ENCODE measurements around the gene KNDC1. TPM values are rescaled to one million over a fixed set of nuclear protein-coding genes. Genes with fewer than 3 reads are reported as not detected.
"Not testable (repeated sequence)": the region's sequence is repeated elsewhere in the genome, so short reads cannot be mapped to it uniquely, and the experiment has no call there.

KNDC1 gene
- total RNA-seq, 3 donors from 2014 or later: 0.05 TPM; not detected in 2

GRCh38 chr10:133169173-133169947 is 9.3 kb downstream of the KNDC1 start:
- H3K36me3 Mint-ChIP-seq (ENCODE audit: insufficient read depth): no peaks in the 10 kb centered on the region
- H3K4me3 Mint-ChIP-seq: no peak overlapping the region
- no peaks in the 10 kb centered on the region for H3K4me1 Mint-ChIP-seq (ENCODE audit: low read depth)
- H3K27me3 Mint-ChIP-seq (ENCODE audit: low read depth): peaks cover 15% of the 10 kb centered on the region
- H3K9me3 Mint-ChIP-seq: no peaks in the 10 kb centered on the region
- DNase-seq (no peak), ATAC-seq (no peak)

GRCh38 chr10:133170092-133170491 is 10.1 kb downstream of the KNDC1 start:
- no peaks in the 10 kb centered on the region for H3K4me1 Mint-ChIP-seq (ENCODE audit: low read depth)
- H3K36me3 Mint-ChIP-seq (ENCODE audit: insufficient read depth): no peaks in the 10 kb centered on the region
- no peak for DNase-seq
- H3K9me3 Mint-ChIP-seq: no peaks in the 10 kb centered on the region
- no peak for ATAC-seq
- H3K27me3 Mint-ChIP-seq (ENCODE audit: low read depth): peaks cover 18% of the 10 kb centered on the region
- no peak overlapping the region for H3K4me3 Mint-ChIP-seq

- DNase-seq (no peak), ATAC-seq (no peak)
- H3K36me3 Mint-ChIP-seq (ENCODE audit: insufficient read depth): no peaks in the 10 kb centered on the region
- no peaks in the 10 kb centered on the region for H3K9me3 Mint-ChIP-seq
- no peaks in the 10 kb centered on the region for H3K4me1 Mint-ChIP-seq (ENCODE audit: low read depth)
- no peak overlapping the region for H3K4me3 Mint-ChIP-seq
- H3K27me3 Mint-ChIP-seq (ENCODE audit: low read depth): peaks cover 14% of the 10 kb centered on the region
Observed at GRCh38 chr10:133173860-133174640, 14.0 kb downstream of the KNDC1 start.

- ATAC-seq (no peak), DNase-seq (no peak)
- Mint-ChIP-seq H3K27me3 (ENCODE audit: low read depth) (peaks cover 14% of the 10 kb centered on the region), H3K36me3 (ENCODE audit: insufficient read depth) (no peaks in the 10 kb centered on the region), H3K9me3 (no peaks in the 10 kb centered on the region), H3K4me3 (no peak overlapping the region), H3K4me1 (ENCODE audit: low read depth) (no peaks in the 10 kb centered on the region)
Observed at GRCh38 chr10:133174689-133175263, 14.8 kb downstream of the KNDC1 start.

- not testable (repeated sequence) for DNase-seq; H3K36me3 Mint-ChIP-seq (ENCODE audit: insufficient read depth); H3K4me3 Mint-ChIP-seq; H3K4me1 Mint-ChIP-seq (ENCODE audit: low read depth); ATAC-seq; H3K9me3 Mint-ChIP-seq
- H3K27me3 Mint-ChIP-seq (ENCODE audit: low read depth): peaks cover 14% of the 10 kb centered on the region
Observed at GRCh38 chr10:133175624-133176023, 15.6 kb downstream of the KNDC1 start.

GRCh38 chr10:133176546-133176945 is 16.5 kb downstream of the KNDC1 start:
- ATAC-seq (no peak), DNase-seq (no peak)
- peaks cover 15% of the 10 kb centered on the region for H3K27me3 Mint-ChIP-seq (ENCODE audit: low read depth)
- H3K36me3 Mint-ChIP-seq (ENCODE audit: insufficient read depth): no peaks in the 10 kb centered on the region
- H3K4me1 Mint-ChIP-seq (ENCODE audit: low read depth): no peaks in the 10 kb centered on the region
- no peak overlapping the region for H3K4me3 Mint-ChIP-seq
- H3K9me3 Mint-ChIP-seq: no peaks in the 10 kb centered on the region

- no peak for DNase-seq
- Mint-ChIP-seq H3K4me3 (no peak overlapping the region), H3K4me1 (ENCODE audit: low read depth) (no peaks in the 10 kb centered on the region), H3K36me3 (ENCODE audit: insufficient read depth) (no peaks in the 10 kb centered on the region), H3K9me3 (no peaks in the 10 kb centered on the region), H3K27me3 (ENCODE audit: low read depth) (peaks cover 16% of the 10 kb centered on the region)
- ATAC-seq: no peak
Observed at GRCh38 chr10:133177380-133178157, 17.6 kb downstream of the KNDC1 start.

GRCh38 chr10:133178357-133179127 is 18.5 kb downstream of the KNDC1 start:
- no peak for ATAC-seq
- Mint-ChIP-seq H3K4me1 (ENCODE audit: low read depth) (no peaks in the 10 kb centered on the region), H3K36me3 (ENCODE audit: insufficient read depth) (no peaks in the 10 kb centered on the region), H3K4me3 (no peak overlapping the region), H3K9me3 (no peaks in the 10 kb centered on the region), H3K27me3 (ENCODE audit: low read depth) (peaks cover 11% of the 10 kb centered on the region)
- DNase-seq: no peak

GRCh38 chr10:133179128-133179520 is 19.1 kb downstream of the KNDC1 start:
- no peak for DNase-seq
- no peaks in the 10 kb centered on the region for H3K36me3 Mint-ChIP-seq (ENCODE audit: insufficient read depth)
- H3K4me3 Mint-ChIP-seq: no peak overlapping the region
- H3K9me3 Mint-ChIP-seq: no peaks in the 10 kb centered on the region
- H3K27me3 Mint-ChIP-seq (ENCODE audit: low read depth): peaks cover 7% of the 10 kb centered on the region
- ATAC-seq: no peak
- no peaks in the 10 kb centered on the region for H3K4me1 Mint-ChIP-seq (ENCODE audit: low read depth)

GRCh38 chr10:133179651-133180050 is 19.6 kb downstream of the KNDC1 start:
- Mint-ChIP-seq H3K36me3 (ENCODE audit: insufficient read depth) (no peaks in the 10 kb centered on the region), H3K27me3 (ENCODE audit: low read depth) (peaks cover 7% of the 10 kb centered on the region), H3K9me3 (no peaks in the 10 kb centered on the region), H3K4me1 (ENCODE audit: low read depth) (no peaks in the 10 kb centered on the region), H3K4me3 (no peak overlapping the region)
- ATAC-seq: no peak
- no peak for DNase-seq

GRCh38 chr10:133180192-133180964 is 20.4 kb downstream of the KNDC1 start:
- DNase-seq: no peak
- H3K4me1 Mint-ChIP-seq (ENCODE audit: low read depth): no peaks in the 10 kb centered on the region
- no peaks in the 10 kb centered on the region for H3K9me3 Mint-ChIP-seq
- peaks cover 5% of the 10 kb centered on the region for H3K27me3 Mint-ChIP-seq (ENCODE audit: low read depth)
- H3K36me3 Mint-ChIP-seq (ENCODE audit: insufficient read depth): no peaks in the 10 kb centered on the region
- no peak for ATAC-seq
- H3K4me3 Mint-ChIP-seq: no peak overlapping the region

- Mint-ChIP-seq H3K4me1 (ENCODE audit: low read depth) (no peaks in the 10 kb centered on the region), H3K36me3 (ENCODE audit: insufficient read depth) (no peaks in the 10 kb centered on the region), H3K9me3 (no peaks in the 10 kb centered on the region), H3K4me3 (no peak overlapping the region), H3K27me3 (ENCODE audit: low read depth) (peaks cover 5% of the 10 kb centered on the region)
- DNase-seq (no peak), ATAC-seq (no peak)
Observed at GRCh38 chr10:133180965-133181639, 21.1 kb downstream of the KNDC1 start.

GRCh38 chr10:133182190-133182589 is 22.2 kb downstream of the KNDC1 start:
- DNase-seq: no peak

More at GRCh38 chr10:133182190-133182589, 22.2 kb downstream of the KNDC1 start:
- H3K4me1 Mint-ChIP-seq (ENCODE audit: low read depth): no peaks in the 10 kb centered on the region
- no peaks in the 10 kb centered on the region for H3K9me3 Mint-ChIP-seq
- H3K27me3 Mint-ChIP-seq (ENCODE audit: low read depth): peaks cover 5% of the 10 kb centered on the region
- no peak for ATAC-seq
- no peaks in the 10 kb centered on the region for H3K36me3 Mint-ChIP-seq (ENCODE audit: insufficient read depth)
- H3K4me3 Mint-ChIP-seq: no peak overlapping the region

All from activated T-cell treated with anti-CD3 and anti-CD28 coated beads, Interleukin-2, amount 50 U/mL, for 4 hours (primary cell).